Heart right ventricle (tissue), 16 donors: ENCODE results near the gene DAB1. TPM values are rescaled to one million over a fixed set of nuclear protein-coding genes. Genes with fewer than 3 reads are reported as not detected.

Experiments used
- ATAC-seq, 8 donors: fragments of 200-7000 bp; cut with Tn5 transposase; one replicate each; pipeline ENCODE4 v1.9.1; 2020; ENCODE audit warnings: mild to moderate bottlenecking in 8 of 8, moderate library complexity in 8 of 8, moderate number of reproducible peaks in 1 of 8
- DNase-seq, 2 donors: peaks; one replicate each; pipeline ENCODE4 v3.0.0-alpha.2; 2020
- H3K27ac ChIP-seq, 10 donors: fragments of 200-600 bp; sonication (generic) in 2 of 10; one replicate each; pipeline versions ENCODE4 v1.5.0 to v1.8.0; 2020 to 2022; ENCODE audit warnings: mild to moderate bottlenecking in 3 of 10
- H3K27me3 ChIP-seq, 7 donors: fragments of 200-600 bp; one replicate each; pipeline ENCODE4 v1.8.0; 2021 to 2022; ENCODE audit warnings: mild to moderate bottlenecking in 2 of 7
- H3K36me3 ChIP-seq, 9 donors: fragments of 200-600 bp; sonication (generic) in 1 of 9; one replicate each; pipeline versions ENCODE4 v1.5.0 to v1.8.0; 2020 to 2022; ENCODE audit warnings: mild to moderate bottlenecking in 2 of 9
- H3K4me1 ChIP-seq, 9 donors: fragments of 200-600 bp; sonication (generic) in 1 of 9; one replicate each; pipeline versions ENCODE4 v1.5.0 to v1.8.0; 2020 to 2022; ENCODE audit warnings: mild to moderate bottlenecking in 4 of 9
- H3K4me3 ChIP-seq, 10 donors: fragments of 200-600 bp; sonication (generic) in 2 of 10; one replicate each; pipeline versions ENCODE4 v1.5.0 to v1.8.0; 2020 to 2022; ENCODE audit warnings: mild to moderate bottlenecking in 7 of 10, moderate library complexity in 2 of 10
- H3K9me3 ChIP-seq, 11 donors: fragments of 200-600 bp in 10 of 11; sonication (generic) in 2 of 11; one replicate each; pipeline versions ENCODE4 v1.5.0 to v1.8.0; 2013 to 2022; ENCODE audit warnings: mild to moderate bottlenecking in 2 of 11, control low read depth in 1 of 11, moderate library complexity in 1 of 11
- CTCF ChIP-seq, 9 donors: fragments of 200-600 bp; sonication (generic) in 2 of 9; IDR thresholded peaks; one replicate each; pipeline versions ENCODE4 v1.5.0 to v1.8.0; 2021 to 2022; ENCODE audit warnings: antibody characterized with exemption in 9 of 9, mild to moderate bottlenecking in 5 of 9, moderate library complexity in 1 of 9
- WGBS, 2 donors: extraction: QIAGEN DNeasy Blood & Tissue Kit; methylation state at CpG; one replicate each; pipeline ENCODE4 v1.1.7; 2013; ENCODE audit warnings: inconsistent platforms in 1 of 2; 5-methylcytosine and 5-hydroxymethylcytosine counted together
- intact Hi-C, 10 donors: fragments of 100-400 bp; cut with DNase I; formaldehyde crosslinking; loops; one replicate each; pipeline versions ENCODE4 v1.11.1 to v1.14.2; 2022
- polyA plus RNA-seq, 2 donors: library from polyadenylated mRNA; stranded (reverse); fragments of 200-250 nt; gene quantifications; one replicate each; pipeline ENCODE4 v1.2.3, GENCODE V29; 2013
- total RNA-seq, 10 donors: library from RNA; stranded (reverse); fragmentation: NEBNext Ultra II Directional in 3 of 10; extraction: Animal tissue kit (Norgen Biotek cat#: 25700) in 3 of 10; gene quantifications; one replicate each; pipeline versions ENCODE4 v1.2.1 to v1.2.4, GENCODE V29; 2021 to 2023
- donor health status: Arrhythmogenic right ventricular cardiomyopathy.
- donor health status: ischemic (EF 13 %, LVEDD 7.1; RV severe dilation, severe dysfunction).
- donor health status: healthy with polysubstance abuse.
- donor health status: DM: no; HTN: yes; CAD: no.
- donor health status: DM: no; HTN: no; CAD: no.
- donor health status: ischemic (EF 25% LVEDD 6.9; RV normal size, moderate dysfunction).
- donor health status: ischemic (EF 25% LVEDD 5.7; RV mildly dilated, moderate dysfunction).
- donor health status: healthy.
- donor health status: DM: yes; HTN: yes; CAD: no.
- donor health status: Ischemic cardiomyopathy.
- donor health status: ischemic (EF 35%, LVEDD 5.7; RV mildly dilated, moderate dysfunction).
- donor health status: nonischemic (EF 11% LVEDD 7.7; RV severe dilation, severe dysfunction).
- donor health status: DM: yes; HTN: yes; CAD: no.
- donor health status: PGD.
- donor health status: ischemic (EF 29% LVEDD 5.4; RV normal size, mild dysfunction).
- donor health status: nonischemic (EF 23%, LVEDD 6.1; RV moderate dilation, normal function).

DAB1 gene
- total and polyA plus RNA-seq, 12 donors = 0.16 to 25.5 (median 8.1) TPM

- WGBS, 2 donors = 94 to 97% methylated on average over 15 of the region's 15 CpGs
- intact Hi-C loops = no loop called here
- DNase-seq (no peak), ATAC-seq (no peak)
- H3K9me3 ChIP-seq = no peaks in the 10 kb centered on the region
- H3K4me3 ChIP-seq = no peak overlapping the region
- H3K27me3 ChIP-seq = no peaks in the 10 kb centered on the region
- no peak overlapping the region for H3K27ac ChIP-seq
- no peak for TF ChIP-seq CTCF (IDR thresholded peaks at IDR 0.05)
- H3K4me1 ChIP-seq = peaks cover 0 to 18% (median 8%) of the 10 kb centered on the region in 9 donors
- no peaks in the 10 kb centered on the region for H3K36me3 ChIP-seq
These were observed 408.8 kb downstream of the DAB1 start for GRCh38 chr1:57015071-57015470.

- Histone ChIP-seq H3K4me1 (peaks cover 0 to 23% (median 8%) of the 10 kb centered on the region in 9 donors), H3K9me3 (no peaks in the 10 kb centered on the region), H3K36me3 (no peaks in the 10 kb centered on the region), H3K4me3 (no peak overlapping the region), H3K27ac (no peak overlapping the region), H3K27me3 (no peaks in the 10 kb centered on the region)
- 40 to 49% methylated on average over 2 of the region's 2 CpGs for WGBS, 2 donors
- intact Hi-C loops = no loop called here
- peak in 3 of 8 donors; percentile 41 to 47 (median 45) for ATAC-seq
- no peak for TF ChIP-seq CTCF (IDR thresholded peaks at IDR 0.05)
- DNase-seq = no peak
These were observed 410.3 kb downstream of the DAB1 start for GRCh38 chr1:57013522-57013921.

GRCh38 chr1:57012315-57012714 is 411.5 kb downstream of the DAB1 start:
- Histone ChIP-seq H3K4me3 (no peak overlapping the region), H3K9me3 (no peaks in the 10 kb centered on the region), H3K36me3 (no peaks in the 10 kb centered on the region), H3K27ac (peak overlapping the region in 1 of 10 donors; percentile 3), H3K4me1 (peaks cover 0 to 34% (median 8%) of the 10 kb centered on the region in 9 donors), H3K27me3 (no peaks in the 10 kb centered on the region)
- no peak for TF ChIP-seq CTCF (IDR thresholded peaks at IDR 0.05)
- 32 to 69% methylated on average over 1 of the region's 1 CpG for WGBS, 2 donors
- ATAC-seq (peak; percentile 55 to 85 (median 76)), DNase-seq (no peak)
- intact Hi-C loops = no loop called here

GRCh38 chr1:57010511-57010910 is 413.3 kb downstream of the DAB1 start:
- no peaks in the 10 kb centered on the region for H3K27me3 ChIP-seq
- WGBS, 2 donors = 84 to 87% methylated on average over 4 of the region's 4 CpGs
- no peak for TF ChIP-seq CTCF (IDR thresholded peaks at IDR 0.05)
- no peak for ATAC-seq
- peaks cover 0 to 34% (median 8%) of the 10 kb centered on the region in 9 donors for H3K4me1 ChIP-seq
- DNase-seq = no peak
- H3K9me3 ChIP-seq = no peaks in the 10 kb centered on the region
- no peak overlapping the region for H3K4me3 ChIP-seq
- intact Hi-C loops = no loop called here
- no peaks in the 10 kb centered on the region for H3K36me3 ChIP-seq
- no peak overlapping the region for H3K27ac ChIP-seq
